Activated naive CD4-positive, alpha-beta T cell treated with anti-CD3 and anti-CD28 coated beads, Interleukin-2, amount 50 U/mL, for 16 hours (primary cell): ENCODE measurements around the gene CAMK1D.

ENCODE experiments used
- DNase-seq: peaks from one replicate; pipeline ENCODE4 v3.0.0-alpha.2; 2020

The CAMK1D gene

GRCh38 chr10:12665501-12665900, 316.2 kb downstream of the CAMK1D start:
- DNase-seq = no peak

- DNase-seq = no peak
These were observed 317.7 kb downstream of the CAMK1D start for GRCh38 chr10:12667052-12667451.

DNA sequence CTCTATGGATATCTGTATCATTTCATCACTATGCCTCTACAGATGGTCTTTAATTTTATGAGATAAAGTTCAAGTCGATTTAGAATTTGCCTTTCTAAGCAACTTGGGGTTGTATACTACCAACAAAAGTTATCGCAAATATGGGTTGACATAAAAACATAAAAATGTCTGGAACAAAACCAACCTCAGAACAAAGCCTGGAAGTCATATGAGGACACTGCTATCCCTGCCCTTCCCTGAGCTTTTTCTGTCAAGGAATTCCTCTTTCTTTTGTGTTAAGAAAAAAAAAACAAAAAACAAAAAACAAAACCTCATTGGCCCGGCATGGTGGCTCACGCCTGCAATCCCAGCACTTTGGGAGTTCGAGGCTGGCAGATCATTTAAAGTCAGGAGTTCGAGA, 319.3 kb downstream of the CAMK1D start:
- no peak for DNase-seq

GRCh38 chr10:12670004-12670403, 320.7 kb downstream of the CAMK1D start:
- DNase-seq = no peak

- no peak for DNase-seq
These were observed 325.8 kb downstream of the CAMK1D start for GRCh38 chr10:12675186-12675585.

DNA sequence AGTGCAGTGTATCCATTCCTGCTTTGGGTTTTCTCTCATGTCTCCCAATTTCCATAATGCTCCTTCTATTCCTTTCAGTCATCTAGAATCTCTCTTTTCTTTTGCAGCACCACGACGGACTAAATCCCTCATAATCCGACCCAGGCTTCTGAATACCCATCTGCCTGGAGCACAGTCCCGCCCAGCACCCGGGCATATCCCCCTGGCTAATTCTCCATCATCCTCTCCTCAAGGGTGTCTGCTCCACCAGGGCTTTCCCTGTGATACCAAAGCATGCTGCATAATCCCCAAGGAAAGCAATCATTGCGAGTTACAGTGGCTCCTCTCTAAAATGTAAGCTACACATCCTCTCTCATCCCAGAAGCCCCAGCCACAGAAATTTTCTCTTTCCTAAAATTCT, 330.3 kb downstream of the CAMK1D start:
- no peak for DNase-seq

DNA sequence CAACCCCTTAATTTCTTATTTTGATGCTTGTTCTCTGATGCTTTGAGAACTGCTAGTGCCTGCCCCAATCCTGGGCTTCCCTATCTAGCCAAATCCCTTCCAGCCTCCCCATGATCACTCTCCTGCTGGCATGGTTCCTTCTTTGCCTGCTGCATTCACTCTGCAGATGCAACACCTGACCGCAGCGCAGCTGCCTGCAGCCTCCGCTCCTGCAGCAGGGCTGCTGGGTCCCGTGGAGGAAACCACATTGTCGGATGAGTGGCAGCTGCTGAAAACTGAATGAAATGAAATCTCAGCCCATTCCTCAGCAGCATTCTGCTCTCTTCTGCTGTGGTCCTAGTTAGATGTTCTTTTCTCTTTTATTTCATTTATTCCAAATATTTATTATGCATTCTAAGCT, 331.9 kb downstream of the CAMK1D start:
- no peak for DNase-seq

- DNase-seq = no peak
These were observed 335.4 kb downstream of the CAMK1D start for GRCh38 chr10:12684784-12685183.

DNA sequence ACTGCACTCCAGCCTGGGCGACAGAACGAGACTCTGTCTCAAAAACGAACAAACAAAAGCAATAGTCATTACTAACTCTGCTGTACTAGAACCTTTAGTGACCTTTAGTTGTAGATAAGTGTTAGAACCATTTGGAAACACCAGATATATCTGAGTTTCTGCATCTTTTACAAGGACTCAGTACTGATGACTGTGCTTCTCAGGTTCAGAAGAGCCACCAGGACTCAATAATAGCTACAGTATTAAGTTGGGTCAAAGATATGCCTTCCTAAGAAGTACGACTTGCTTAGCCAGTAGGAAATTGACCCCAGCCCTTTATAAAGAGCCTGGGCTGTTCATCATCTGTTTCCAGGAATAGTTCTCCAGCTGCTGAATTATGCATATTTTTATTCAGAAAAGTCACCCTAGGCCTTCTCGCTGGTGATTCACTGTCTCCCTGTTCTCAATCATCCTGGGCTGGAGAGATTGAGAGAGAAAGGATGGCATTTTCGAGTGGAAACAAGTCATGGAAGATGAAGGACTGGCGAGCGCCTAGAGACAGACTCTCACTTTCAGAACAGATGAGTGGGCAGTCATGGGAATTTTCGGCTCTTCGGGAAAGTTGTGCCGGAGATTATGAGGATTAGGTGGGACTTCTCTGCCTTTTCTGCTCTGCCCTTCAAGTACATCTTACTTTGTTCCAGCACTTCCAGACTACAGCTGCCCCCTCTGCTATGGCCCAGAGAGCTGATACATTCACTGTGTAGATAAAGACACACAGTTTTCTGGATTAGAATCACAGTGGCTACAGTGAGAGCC, 336.1 kb downstream of the CAMK1D start:
- no peak for DNase-seq

DNA sequence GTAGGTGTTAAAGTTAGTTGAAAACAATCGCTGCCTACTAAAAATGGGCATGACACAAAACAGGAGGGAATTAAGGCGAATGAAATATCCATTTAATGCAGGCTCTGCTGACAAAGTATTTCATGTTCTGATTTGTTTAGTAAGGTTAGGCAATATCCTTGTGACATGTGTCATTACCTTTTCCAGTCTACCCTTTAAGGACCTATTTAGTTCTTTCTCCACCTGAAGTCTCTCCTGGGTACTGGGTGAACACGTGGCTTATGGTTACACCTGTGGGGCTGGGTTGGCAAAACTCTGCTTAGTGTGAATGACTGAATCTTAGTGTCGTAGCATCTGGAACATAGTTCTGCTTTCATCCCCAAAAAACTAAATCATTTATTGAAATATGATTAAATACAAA, 338.6 kb downstream of the CAMK1D start:
- DNase-seq = no peak

DNA sequence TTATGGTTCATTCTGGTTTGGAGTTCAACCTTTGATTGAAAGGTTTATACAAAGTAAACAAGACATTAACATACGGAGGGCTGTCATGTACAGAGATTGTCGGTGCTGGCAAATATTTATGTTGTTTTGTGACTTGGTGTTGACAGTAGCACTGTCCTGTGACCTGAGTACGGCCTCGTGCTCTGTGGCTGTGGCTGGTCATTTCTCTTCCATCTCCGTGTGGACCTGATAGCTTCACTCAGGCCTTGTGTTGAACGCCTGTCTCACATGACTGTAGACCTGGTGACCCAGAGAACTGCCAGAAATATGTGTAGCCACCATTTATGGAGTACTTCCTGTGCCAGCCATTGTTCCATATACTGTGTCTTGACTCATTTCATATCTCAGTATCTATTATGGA, 340.5 kb downstream of the CAMK1D start:
- DNase-seq = no peak

- no peak for DNase-seq
These were observed 341.3 kb downstream of the CAMK1D start for GRCh38 chr10:12690525-12691126.

DNA sequence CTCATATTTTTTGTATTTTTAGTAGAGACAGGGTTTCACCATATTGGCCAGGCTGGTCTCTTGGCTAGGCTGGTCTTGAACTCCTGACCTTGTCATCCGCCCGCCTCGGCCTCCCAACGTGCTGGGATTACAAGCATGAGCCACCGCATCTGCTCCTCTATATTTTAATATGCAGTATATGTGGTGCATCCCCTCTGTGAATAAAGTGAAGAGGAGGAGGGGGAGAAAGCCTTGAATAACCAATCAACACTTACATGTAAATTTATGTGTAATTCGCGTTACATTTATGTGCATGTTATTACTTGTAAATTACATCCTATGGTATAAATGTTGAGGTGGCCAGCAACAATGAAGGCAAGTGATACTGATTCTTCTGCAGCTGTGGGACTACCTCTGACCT, 342.2 kb downstream of the CAMK1D start:
- DNase-seq = no peak

DNA sequence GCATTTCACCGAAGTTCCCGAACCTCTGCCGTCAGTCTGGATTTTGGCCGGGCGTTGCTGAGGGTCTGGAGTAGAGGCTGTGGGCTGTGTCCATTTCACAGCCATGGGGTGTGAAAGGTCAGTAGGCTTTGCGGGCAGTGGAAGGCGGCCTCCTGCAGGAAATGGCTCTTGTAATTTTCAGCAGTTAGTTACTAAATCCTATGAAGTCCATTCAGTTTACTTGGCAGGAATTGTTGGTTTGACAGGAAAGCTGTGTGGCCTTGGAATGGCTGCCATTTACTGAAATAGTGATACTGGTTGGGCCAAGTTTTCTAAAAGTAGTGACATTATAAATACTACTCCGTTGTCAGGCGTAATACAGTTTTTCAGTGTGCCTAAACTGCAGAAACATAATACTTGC, 348.4 kb downstream of the CAMK1D start:
- no peak for DNase-seq

DNA sequence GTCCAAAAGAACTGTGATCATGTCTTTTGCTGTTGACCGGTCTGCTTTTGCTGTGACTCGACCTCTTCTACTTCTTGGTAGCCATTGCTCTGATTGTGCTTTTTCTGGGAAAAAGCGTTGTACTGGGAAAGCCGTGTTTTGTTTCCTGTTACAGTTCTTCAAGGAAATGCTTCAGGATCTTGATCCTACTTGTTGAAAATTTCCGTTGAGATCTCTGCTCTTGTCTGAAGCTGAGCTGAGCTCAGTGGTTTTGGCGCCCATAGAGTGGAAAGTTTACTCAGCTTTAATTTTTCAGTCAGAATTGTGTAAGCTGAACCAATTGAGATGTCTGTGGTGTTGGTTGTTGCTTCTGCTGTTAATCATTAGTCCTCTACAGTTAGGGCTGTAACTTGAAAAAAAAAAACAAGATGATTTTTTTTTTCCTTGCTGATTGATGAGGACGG, 349.9 kb downstream of the CAMK1D start:
- DNase-seq = no peak

- no peak for DNase-seq
These were observed 350.6 kb downstream of the CAMK1D start for GRCh38 chr10:12699781-12700556.

DNA sequence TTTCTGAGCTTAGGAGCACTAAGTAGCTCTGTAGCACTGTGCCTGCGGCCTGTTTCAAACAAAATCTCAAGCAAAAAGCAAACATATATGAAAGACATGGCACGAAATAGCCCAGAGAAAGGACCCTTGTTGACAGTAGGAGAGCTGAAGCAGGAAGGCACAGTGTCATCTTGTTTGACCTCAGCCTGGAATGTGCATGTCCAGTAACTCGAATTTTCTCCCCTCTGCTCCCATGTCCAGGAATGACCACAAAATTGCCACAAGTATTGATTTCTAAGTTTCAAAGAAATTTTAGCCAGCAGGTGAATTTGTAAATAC, 351.2 kb downstream of the CAMK1D start:
- no peak for DNase-seq

- no peak for DNase-seq
These were observed 352.3 kb downstream of the CAMK1D start for GRCh38 chr10:12701696-12702095.

DNA sequence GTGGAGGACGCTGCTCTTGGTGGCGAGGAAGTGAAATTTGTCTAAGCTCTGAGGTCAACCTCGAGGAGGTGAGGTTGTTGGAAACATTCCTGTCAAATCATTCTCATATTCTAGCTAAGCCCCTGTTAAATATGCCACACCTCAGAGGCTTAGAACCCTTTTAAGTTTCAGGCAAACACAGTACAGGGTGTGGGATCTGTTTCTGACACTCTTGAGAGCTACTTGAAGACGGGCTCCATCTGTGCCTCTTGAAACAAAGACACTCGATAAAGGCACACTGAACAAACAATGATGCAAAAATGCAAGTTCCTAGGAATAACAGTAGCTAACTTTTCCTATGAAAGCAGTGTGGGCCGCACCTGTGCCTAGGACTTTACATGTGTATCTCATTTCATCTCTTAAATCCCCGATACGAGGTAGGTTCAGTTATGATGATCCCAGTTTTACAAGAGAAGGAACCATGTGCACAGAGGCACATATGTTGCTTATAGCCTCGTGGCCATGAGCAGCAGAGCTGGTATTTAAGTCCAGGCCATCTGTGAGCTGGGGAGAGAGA, 352.9 kb downstream of the CAMK1D start:
- no peak for DNase-seq

DNA sequence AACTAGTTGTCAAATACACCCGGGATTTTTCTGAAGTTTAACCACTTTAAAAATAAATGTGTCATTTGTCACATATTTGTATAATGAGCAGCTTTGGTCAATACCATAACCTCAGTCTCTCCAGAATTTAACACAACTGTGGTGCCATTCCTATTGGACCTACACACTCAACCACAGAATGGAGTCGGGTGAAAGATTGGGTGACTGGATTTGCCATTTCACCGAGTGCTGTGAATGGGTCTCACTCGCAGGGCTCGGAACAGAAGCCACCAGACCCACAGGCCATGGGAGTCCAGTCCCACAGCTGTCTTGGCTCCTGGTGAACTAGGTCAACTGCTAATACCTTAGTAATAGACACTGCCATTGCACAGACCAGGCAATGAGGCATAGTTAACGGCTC, 353.8 kb downstream of the CAMK1D start:
- DNase-seq = no peak

GRCh38 chr10:12703813-12704212, 354.5 kb downstream of the CAMK1D start:
- no peak for DNase-seq

GRCh38 chr10:12704488-12704887, 355.1 kb downstream of the CAMK1D start:
- no peak for DNase-seq

GRCh38 chr10:12705943-12706342, 356.6 kb downstream of the CAMK1D start:
- DNase-seq = no peak
